ENCODE data around the gene FAM50A.

- no peak; a peak in 1 of 4 replicates for TF ChIP-seq EP300 (IDR thresholded peaks at IDR 0.05; ENCODE audit: borderline replicate concordance in 1 of 2, low read depth in 1 of 2, low read length in 1 of 2)
- no peak for TF ChIP-seq CTCF (IDR thresholded peaks at IDR 0.05)
- TF ChIP-seq TAF1 (IDR thresholded peaks at IDR 0.05; ENCODE audit: borderline replicate concordance, low read depth, low read length), result peak; percentile 73
- TF ChIP-seq JUND (IDR thresholded peaks at IDR 0.05), result no peak
- no peak for TF ChIP-seq MAX (IDR thresholded peaks at IDR 0.05; ENCODE audit: low read depth)
- no peak for TF ChIP-seq RFX5 (IDR thresholded peaks at IDR 0.05; ENCODE audit: low read length)
Observed at GRCh38 chrX:154436983-154437752, 6.8 kb upstream of the FAM50A start, which contains the start of gene GDI1.
